HG02571 (cell line): ENCODE data around the gene FAM184A.

Source experiments
- ATAC-seq: cut with Tn5 transposase; IDR thresholded peaks from one replicate; pipeline ENCODE4 v1.9.1; 2021; ENCODE audit warnings: mild to moderate bottlenecking, moderate library complexity; ENCODE audit not compliant: unreplicated experiment

FAM184A gene

DNA sequence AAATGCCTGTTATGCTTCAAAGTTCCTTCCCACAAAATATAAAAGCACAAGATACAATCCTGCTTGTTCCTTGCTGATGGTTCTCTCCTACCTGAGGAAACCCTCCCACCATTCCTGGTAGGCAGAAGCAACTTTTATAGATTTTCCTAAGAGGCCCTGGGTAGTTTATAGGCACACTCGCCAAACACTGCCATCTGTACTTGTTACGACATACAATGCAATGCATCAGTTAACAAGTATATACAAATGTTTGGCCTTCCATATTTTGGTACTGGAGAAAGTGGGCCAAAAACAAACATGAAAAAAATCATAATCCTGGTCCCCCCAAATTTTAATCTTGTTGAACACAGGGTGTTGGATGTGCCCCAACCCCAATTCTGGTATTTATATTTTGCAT lies 160.1 kb downstream of the FAM184A start:
- no peak for ATAC-seq

DNA sequence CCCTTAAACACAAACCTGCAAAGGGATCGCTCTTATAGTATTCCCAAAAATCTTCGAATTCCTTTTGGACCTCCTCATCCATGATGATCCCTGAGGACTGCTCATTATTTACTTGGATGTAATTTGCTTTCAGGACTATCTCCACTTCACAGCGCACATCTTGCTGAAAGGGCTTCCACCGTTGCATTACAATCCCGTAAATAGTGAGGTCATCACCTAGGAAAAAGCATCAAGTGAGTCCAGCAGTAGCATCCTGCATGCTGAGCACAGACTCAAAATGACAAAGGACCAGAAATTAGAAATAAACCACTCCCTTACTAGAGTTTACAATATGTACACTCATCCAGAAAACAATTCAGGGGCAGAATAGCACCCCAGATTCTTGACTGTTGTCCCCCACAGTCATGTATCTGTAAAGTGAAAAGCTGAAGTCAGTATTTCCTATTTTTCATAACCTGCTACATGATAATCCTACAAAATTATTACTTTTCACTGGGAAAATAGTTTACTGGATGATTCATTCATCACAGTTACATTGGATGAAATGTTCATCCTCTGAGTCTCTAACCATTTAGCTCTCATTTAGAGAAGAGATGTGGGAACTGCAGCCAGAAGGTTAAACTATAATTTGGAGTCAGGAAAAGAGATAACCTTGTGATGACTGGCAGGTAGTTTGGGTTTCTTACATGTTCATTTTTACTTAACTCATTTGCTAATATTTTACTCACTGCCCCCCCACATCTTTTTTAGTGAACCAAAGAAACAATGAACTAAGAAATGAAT lies 160.7 kb downstream of the FAM184A start:
- no peak for ATAC-seq

DNA sequence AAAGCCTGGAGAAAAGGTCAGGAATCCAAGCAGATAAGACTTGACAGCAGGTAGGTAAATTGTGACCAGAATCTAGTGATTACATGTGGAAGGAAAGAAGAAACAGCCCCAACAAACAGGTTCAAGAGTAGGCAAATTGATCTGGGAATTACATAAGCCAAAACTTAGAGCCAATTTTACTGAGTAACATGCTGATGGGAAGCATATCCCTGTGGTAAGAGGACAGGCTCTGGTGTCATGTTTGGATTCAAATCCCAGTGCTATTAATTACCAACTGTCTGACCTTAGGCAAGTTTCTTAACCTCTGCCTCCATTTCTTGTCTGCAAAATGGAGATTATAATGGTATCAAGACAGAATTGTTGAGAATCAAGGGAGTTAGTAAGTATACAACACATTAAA lies 163.9 kb downstream of the FAM184A start:
- ATAC-seq = no peak

DNA sequence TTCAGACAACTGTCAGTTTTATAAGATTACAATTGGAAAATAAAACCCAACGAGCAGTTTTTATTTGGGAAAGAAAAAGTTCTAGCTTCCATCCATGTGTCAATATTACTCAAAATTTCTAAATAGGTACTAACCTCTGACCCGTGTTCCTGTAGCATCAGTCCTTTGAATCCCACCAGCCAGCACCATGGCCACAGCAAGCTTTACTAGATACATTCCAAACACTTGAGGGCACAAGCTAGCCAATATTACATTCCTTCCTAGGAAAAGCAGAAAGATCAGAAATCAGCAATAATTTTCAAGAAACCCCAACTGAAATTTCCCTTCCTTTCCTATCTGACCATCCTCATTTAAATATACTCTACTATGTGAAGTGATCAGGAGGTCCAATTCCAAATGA lies 165.3 kb downstream of the FAM184A start:
- no peak for ATAC-seq

DNA sequence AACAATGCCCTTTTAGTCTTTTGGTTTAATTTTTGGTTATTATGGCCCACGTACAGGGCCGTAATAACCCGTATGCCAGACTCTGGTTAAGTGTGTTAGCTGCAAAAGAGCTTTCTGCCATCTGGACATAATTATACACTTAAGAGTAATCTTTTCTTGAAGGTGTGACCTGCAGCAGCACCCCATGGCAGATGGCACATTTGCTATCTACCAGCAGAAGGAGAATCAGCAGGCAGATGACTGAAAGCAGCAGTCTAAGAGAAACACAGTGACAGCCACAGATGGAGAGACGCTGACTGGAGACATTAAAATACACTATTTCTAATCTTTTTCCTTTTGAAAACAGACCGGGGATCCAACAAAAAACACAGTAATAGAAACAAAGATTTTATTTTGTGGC lies 165.8 kb downstream of the FAM184A start:
- ATAC-seq = no peak
